CD4-positive, alpha-beta T cell treated with Interleukin-6 at 100 ng/mL for 8 hours (primary cell): ENCODE measurements around the gene FRMPD1.
"Not testable (repeated sequence)": the region's sequence is repeated elsewhere in the genome, so short reads cannot be mapped to it uniquely, and the experiment has no call there.

ENCODE experiments used
- DNase-seq: peaks from one replicate; pipeline ENCODE4 v3.0.0-alpha.2; 2020; ENCODE audit warnings: mixed read lengths, low spot score

FRMPD1 gene, protein sequence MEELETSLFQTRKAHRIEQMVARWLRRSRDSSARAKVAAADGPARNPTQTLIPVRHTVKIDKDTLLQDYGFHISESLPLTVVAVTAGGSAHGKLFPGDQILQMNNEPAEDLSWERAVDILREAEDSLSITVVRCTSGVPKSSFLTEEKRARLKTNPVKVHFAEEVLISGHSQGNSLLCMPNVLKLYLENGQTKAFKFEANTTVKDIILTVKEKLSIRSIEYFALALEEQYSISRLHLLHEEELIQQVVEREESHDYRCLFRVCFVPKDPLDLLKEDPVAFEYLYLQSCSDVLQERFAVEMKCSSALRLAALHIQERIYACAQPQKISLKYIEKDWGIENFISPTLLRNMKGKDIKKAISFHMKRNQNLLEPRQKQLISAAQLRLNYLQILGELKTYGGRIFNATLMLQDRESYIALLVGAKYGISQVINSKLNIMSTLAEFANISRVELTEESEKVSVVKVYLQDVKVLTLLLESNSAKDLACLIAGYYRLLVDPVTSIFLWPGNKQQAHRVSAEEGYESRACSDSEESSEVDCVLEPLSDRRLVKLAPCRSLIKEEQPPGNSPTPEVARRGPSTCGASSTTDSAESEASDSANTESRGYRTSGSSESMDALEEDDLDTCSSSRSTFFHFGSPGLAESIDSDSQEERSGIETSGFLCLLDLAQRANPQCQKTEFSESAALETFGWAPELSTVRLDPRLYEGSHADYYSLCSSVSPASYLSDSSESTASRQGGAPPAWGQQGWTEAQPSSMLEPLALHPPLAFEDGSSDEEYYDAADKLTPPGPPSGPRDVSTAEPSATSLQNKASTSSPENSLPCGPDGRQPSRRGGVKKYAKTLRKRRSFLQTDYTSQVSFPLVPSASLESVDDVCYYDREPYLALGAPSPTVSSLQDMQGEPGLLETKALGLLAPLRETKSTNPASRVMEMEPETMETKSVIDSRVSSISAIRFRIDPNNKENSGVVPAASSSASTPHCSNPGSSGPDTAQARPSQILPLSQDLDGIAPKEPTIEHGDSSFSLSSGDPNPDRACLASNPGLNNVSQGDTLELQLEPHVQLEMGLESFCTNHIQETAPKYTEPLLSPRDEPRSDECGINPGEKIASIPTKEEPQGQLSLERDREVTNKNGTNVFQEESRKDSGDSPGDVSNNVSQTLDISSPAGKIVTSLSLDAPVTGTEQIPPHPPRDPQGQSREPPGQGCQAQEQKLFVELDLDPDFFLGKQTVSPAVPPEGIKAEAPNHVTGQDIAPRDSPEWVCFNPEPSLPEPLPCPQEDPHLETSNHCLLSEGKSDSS (N-terminal part only)

DNA sequence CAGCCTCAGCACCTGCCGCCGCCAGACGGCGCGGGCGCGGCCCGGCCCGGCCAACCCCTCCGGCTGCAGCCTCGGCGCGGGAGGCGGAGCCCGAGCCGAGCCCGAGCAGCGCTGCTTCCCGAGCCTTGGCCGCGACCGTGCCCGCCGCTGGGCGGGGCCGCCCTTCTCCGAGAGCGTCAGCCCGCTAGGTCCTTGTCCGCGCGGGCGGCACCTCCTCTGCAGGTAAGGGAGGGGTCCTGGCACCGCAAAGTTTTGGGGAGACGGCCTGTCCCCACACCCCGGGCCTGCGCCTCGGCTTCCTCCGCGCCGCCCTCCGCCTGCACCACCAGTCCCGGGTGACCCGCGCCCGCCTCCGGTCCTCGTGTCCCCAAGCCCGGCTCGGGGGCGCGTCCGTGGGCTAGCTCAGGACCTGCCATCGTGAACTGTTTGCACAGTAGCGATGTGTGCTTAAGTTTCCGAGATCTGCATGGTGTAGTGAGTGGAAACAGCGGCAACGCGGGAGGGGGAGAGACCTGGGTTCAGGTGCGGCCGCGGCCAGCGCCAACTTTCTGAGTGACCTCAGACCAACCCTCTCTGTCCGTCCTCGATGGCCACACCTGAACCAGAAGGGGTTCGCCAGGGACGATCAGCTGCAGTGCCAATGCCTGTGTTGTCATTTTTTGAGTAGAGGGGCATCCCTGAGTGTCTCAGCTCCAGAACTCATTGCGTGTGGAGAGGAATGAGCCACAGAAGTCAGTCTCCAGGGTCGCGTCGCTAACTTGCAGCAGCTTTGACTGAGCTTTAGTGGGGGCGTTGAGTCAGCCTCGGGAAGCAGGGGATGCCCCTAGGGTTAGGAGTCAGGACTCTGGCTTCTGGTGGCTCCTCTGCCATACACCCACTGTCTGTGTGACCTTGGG lies at the start of gene FRMPD1:
FRMPD1 (plus strand) TSS at position 82 of the 896 bp plus-strand sequence. CDS start 41,688 bp downstream, outside the sequence.
- peak; percentile 36 for DNase-seq

DNA sequence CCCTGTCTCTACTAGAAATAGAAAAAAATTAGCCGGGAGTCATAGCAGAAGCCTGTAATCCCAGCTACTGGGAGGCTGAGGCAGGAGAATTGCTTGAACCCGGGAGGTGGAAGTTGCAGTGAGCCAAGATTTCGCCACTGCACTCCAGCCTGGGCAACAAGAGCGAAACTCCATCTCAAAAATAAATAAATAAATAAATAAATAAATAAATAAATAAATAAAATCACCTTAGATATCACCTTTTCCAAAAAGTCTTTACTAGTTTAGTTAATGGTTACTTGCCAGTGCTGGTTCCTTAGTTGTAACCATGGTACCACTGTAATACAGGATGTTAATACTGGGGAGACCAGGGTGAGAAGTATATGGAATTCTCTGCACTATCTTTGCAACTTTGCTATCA lies 48.7 kb upstream of the FRMPD1 start:
- not testable (repeated sequence) for DNase-seq

DNA sequence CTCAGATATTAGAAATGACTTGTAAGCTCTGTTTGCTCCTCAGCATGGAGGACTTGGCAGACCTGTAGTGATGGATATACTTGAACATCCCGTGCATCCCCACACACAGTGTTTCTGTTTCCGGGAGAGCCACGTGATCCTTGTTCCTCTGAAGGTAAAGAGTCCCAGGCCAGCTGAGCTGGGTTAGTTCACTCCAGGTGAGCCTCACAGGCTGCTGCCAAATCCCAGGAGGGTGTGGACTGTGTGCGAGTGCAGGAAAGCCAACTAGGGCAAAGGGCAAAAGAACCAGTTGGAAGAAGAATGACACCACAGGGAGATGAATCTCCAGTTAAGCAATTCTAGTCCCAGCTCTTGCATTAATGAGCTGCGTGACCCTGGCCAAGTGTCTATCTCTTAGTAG lies 47.9 kb upstream of the FRMPD1 start:
- DNase-seq, result no peak

DNA sequence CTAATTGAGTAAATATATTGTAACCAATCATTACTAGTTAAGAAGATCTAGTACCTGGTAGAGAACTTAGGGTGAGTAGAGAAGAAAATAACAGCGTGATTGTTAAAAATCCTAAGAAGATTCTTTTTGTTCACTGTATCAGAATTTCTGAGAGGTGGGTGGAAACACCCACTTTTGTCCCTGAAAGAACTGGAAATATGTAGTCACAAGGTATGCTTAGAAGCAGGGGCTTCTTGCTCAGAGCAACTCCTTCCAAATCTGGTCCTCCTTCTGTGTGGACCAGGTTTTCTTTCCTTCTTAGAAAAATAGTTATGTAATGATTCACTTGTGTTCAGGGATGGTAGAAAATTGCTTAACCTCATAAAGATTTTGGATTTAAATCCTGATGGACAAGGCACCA lies 46.5 kb upstream of the FRMPD1 start:
- DNase-seq, result no peak

DNA sequence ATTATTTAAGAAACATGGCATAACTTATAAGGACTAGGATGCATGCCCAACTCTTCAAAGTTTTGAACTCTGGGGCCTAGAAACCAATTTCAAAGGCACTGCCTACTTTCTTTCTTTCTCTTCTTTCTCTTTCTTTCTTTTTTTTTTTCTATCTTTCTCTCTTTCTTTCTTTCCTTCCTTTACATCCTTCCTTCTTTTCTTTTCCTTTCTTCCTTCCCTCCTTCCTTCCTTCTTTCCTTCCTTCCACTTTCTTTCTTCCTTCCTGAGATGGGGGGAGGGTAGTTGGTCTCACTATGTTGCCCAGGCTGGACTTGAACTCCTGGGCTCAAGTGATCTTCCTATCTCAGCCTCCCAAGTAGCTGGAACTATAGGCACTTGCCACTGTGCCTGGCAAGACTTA lies 42.5 kb upstream of the FRMPD1 start:
- no peak for DNase-seq

DNA sequence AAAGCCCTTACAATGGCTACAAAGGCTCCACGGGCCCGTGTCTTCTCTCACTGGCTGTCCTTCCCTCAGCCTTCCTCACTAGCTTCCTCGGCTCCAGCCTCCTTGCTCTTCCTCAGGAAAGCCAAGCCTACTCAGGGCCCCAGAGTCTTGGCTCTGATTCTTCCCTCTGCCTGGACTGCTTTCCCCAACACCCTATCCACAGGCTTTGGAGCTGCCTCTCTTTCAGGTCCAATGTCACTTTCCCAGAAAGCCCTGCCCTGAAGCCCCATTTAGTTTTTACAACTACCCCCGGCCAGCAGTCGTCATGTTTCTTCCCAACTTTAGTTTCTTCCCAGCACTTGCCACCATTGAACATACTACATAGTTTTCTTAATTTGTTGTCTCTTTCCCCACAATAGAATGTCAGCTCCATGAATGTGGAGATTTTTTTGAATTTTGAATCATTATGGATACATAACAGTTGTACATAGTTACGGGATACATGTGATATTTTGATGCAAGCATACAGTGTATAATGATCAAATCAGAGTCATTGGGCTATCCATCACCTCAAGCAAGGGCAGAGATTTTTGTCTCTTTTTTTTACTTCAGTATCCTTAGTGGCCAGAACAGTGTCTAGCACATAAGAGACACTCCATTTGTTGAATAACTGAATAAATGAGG lies 40.9 kb upstream of the FRMPD1 start:
- DNase-seq, result no peak

DNA sequence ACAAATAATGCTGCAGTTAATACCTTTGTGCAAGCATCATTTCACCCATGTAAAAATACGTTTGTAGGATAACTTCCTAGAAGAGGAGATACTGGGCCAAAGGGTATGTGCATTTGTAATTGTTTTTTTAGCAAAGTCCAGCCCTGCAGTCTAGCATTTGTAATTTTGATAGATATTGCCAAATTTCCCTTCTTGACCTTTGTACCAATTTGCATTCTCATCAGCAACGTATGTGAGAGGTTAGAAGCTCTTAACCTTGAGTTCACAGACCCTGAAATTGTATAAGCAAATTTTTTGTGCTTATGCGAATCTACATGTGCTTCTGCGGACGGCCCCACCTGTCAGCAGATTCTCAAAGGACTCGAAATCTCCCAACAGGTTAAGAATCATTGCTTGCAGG lies 39.7 kb upstream of the FRMPD1 start:
- DNase-seq, result no peak

DNA sequence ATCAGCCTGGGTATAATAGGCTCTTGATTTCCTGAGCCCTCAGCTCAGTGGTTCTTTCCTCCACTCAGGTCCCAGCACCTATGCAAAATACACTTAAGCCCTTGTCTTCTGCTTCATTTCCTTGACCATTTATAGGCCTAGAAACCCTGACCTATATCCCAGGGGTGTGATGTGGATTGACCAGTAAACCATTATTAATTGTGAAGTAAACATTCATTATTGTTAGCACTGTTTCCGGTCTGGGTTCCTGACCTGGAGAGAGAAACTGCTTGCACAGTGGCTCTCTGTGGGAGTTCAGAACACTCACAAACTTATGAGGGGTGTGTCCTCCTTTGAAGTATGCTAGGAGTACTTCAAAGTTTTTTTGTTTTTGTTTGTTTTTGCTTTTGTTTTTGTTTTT lies 38.8 kb upstream of the FRMPD1 start:
- DNase-seq, result no peak

DNA sequence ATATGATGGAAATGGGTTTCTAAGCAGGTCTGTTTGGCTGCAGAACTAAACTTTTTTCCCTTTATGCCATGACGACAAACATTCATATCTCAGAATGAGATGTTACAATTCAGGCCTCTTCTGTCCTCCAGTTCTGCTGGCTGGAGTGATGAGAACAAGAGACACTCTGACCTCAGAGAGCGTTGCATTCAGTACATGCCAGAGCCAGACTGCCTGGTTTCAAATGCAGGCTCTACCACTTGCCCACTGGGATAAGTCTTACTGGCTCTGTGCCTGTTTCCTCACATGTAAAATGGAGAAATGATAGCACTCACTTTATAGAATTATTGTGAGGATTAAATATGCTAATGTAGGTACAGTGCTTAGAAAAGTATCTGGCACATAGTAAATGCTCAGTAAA lies 33.6 kb upstream of the FRMPD1 start:
- DNase-seq, result no peak

DNA sequence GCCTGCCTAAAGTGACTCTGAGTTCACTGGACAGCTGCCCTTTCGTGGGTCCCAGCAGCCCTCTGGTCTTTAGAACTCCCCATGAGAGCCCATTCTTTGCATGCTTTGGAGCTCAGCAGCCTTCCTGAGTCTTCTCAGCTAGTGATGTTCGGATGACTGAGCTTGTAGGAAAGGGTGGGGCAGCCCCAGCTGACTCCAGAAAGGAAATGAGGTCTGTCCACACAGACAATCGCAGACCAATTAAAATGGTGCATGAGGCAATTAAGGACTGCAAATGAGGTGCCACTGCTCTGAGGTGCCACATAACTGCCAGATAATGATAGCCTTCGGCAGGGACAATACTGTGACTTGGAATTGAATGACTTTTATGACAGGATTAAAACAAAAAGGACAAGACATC lies 32.9 kb upstream of the FRMPD1 start:
- no peak for DNase-seq

DNA sequence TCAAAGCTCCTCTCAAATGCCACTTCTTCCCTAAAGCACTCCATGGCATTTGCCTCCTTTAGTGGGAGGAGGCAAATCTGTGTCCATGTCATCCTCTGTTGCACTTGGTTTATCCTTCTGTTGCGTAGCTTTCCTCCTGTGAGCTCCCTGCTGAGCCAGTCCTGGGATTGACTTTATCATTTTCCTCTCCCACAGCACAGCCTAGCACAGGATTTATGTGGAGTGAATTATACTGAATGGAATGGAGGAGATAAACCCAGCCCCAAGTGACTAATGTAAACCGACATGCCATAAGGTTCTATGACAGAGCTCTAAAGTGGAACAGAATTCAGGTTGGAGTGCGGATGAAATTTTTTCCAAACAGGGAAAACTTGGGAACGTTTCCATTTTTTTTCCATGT lies 31.9 kb upstream of the FRMPD1 start:
- DNase-seq, result no peak

DNA sequence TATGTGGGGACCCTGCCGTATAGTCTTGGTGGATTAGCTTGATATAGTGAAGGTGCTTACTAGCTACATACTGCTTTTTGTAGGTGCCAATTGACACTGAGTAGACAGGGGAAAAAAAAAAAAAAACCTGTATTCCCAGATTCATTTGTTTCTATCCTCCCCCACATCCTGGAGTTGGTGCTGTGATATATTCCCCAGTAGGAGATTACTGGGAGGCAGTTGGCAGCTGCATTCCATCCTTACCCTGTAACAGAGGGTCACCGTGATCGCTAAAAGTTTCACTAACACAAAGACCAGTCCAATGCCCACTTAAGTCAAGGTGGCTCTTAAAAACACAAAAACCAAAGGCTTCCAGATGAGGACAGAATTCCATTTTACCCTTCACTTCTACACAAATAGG lies 30.9 kb upstream of the FRMPD1 start:
- DNase-seq, result no peak

DNA sequence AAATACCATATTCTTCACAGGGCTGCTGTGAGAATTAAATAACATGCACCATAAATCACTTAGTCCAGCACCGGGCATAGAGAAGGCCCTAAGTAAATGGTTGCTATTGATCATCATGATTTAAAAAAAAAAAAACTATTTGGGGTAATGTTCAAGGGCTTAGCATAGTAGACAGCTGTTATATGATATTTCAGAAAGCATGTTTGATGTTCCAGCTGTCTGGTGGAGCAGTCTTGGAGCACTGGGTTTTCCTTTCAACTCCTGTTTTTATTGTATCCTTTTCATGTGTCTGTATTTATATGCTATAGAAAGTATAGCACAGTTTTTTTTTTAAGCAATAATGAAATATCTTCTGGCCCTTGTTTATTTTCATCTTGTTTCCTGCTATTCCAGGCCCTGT lies 30.4 kb upstream of the FRMPD1 start:
- DNase-seq, result no peak

DNA sequence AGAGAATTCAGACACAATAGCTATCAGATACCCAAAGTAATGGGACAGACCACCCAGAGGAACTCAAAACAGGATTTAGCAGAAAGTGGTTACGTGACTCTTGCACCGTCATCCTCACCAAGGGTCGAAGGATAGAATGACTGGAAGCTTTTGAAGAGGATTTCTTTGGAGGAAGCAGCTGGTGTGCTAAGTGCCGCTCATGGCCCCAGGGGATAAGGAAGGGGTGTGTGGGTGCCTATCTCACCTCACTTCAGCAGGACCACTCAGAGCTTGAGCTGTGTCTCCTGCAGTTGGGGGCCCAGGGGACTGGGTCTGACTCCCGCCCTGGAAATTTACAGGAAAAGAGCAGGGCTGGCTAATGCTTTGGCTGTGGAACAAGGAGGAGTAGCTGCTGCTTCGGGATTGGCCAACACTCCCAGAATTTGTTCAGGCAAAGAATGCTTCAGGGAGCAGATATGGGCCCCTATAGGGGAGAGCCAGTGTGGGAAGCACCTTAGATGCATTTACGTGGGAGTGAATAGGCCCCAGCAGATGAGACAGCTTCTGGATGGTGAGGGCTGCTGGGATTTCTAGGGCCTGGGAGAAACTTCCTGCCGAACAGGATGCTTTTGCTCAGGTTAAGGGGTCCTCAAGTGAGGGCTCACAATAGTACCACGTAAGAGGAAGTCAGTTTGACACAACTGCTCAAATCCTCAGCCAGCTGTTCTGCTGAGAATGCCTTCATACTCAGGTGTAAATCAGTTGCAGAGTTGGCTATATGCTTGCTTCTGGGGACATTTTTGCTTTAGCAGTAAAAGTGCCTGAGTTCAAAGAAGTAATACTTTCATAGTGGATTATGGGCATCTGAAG lies 29.3 kb upstream of the FRMPD1 start:
- DNase-seq, result no peak

DNA sequence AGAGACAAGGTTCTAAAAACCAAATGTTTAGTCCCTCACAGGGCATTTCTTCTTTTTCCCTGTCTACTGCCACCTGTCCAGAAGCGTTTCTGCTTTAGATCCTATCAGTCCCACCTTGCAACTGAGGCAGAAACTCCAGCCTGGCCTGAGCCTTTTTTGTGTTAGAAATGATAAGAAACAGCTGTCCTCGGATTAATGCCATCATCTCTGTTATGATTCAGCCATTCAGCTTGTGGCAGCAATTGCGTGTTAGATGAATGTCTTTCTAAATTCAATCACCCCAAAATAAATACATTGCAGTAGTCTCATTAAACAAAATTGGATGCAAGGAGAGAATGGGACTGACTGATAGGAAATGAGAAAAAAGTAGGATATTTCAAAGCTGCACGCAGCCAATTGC lies 28.3 kb upstream of the FRMPD1 start:
- DNase-seq, result no peak

DNA sequence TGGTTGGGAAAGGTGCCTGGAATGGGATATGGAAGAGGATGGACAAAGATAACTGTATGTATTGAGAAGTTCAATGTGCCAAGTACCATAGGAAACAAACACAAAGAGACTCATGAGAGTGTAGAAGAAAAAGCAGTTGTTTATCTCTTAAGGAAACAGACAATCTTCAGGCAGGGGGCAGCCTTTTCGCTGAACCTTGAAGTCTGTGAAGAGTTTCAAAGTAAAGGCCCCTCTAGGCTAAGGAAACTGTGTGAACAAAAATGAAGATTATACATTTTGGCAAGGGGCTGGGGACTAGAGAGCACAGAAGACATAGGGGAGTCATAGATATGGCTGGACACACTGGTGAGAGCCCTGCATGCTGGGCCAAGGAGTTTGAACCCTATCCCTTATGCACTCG lies 27.5 kb upstream of the FRMPD1 start:
- no peak for DNase-seq

DNA sequence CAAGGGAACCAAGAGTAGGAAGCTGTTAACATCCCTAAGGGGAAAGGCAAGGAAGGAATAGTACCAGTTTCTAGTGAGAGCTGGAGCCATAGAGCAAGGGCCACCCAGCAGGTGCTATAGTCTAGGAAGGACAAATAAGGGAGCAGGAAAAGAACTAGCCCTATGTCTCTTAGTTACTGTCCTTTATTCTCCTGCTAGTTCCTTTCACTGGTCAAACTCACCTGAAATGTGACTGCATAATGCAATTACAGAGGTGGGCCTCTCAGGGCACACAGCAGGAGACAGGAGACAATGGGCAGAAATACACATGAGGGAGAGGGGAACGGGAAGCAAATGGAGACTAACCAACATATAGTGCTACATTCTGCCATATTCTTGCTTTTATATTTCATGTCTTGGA lies 26.7 kb upstream of the FRMPD1 start:
- no peak for DNase-seq

DNA sequence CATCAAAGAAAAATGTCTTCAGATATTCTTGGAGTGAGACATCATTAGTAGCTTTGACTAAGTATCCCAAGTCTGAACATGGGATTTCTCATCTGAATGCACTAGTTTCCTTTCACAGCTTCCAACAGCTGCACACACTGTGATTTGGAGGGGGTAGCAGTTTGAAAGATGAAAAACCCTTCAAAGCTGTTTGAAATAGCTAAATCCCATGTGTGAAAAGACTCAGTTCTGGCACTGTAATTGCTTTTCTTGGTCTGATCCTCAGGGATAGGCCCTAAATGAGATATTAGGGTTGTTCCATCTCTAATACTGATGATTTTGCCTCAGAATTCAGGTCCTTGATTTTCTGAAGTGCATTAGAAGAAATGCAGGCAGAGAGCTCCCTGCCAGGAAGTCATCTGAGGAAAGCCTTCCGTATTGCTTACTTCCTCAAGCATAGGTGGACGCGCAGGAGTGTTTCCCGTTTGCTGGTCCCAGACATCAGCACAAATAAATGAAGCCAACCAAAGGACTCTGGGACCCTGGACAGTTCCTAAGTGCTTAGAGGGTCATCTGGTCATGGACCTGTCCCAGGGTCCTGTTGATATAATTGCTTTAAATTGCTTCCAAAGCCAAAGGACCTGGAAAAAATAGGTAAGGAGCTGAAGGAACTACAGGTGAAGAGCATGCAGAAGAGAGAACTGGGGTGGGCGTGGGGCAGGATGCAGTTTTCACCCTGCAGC lies 25.6 kb upstream of the FRMPD1 start:
- no peak for DNase-seq

DNA sequence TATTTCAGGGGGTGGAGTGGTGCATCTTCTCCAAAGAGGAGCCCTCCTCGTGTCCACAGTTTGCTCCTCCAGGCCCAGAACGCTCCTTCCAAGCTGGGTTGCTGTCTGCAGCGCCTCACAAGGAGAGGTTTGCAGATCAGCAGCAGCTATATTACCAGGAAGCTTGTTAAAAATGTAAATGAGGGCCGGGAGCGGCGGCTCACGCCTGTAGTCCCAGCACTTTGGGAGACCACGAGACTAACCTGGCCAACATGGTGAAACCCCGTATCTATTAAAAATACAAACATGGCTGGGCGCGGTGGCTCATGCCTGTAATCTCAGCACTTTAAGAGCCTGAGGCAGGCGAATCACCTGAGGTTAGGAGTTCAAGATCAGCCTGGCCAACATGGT lies 25.0 kb upstream of the FRMPD1 start:
- no peak for DNase-seq
